ENCODE data around the gene ECE1.
A peak's percentile ranks its signal among the peaks of the same experiment; 100 is the strongest.
"Not testable (repeated sequence)": the region's sequence is repeated elsewhere in the genome, so short reads cannot be mapped to it uniquely, and the experiment has no call there.

The ECE1 gene

GRCh38 chr1:21246905-21247642, 43.2 kb downstream of the ECE1 start:
- FAIRE-seq = no peak

GRCh38 chr1:21245688-21246229, 44.5 kb downstream of the ECE1 start:
- no peak for FAIRE-seq

DNA sequence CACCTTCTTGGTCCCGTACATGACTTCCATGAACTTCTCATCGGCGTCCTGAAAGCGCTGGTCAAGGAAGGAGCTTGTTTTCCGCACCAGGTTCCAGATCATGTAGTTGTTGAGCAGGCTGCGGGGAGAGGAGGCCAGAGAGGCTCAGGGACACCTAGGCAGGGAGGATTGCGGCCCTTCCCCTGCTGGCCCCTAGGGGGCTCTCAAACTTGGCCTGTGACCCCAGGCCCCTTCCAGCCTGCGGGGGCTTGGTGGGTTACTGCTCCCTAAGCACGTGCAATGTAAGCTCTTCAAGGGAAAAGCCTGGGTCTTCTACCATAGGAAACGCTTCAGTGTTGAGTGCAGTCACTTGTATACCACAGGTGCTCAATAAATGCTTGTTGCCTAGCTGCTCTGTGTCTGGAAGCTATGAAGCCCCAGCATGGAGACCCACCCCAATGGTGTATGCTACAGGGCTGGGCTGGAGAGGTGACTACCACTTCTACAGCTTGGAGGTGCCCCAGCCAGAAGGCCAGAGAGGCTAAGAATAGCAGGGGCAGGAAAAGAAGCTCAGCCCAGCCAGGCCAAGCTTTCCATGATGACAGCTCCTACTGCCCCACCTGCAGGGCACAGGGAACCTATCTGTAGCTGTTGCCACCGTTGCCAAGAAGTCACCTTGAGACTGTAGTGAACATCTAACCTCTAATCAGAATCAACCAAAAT, 45.1 kb downstream of the ECE1 start:
- FAIRE-seq = no peak

- no peak for FAIRE-seq
Observed at GRCh38 chr1:21244154-21244553, 46.1 kb downstream of the ECE1 start.

GRCh38 chr1:21242846-21243245, 47.4 kb downstream of the ECE1 start:
- no peak for FAIRE-seq

DNA sequence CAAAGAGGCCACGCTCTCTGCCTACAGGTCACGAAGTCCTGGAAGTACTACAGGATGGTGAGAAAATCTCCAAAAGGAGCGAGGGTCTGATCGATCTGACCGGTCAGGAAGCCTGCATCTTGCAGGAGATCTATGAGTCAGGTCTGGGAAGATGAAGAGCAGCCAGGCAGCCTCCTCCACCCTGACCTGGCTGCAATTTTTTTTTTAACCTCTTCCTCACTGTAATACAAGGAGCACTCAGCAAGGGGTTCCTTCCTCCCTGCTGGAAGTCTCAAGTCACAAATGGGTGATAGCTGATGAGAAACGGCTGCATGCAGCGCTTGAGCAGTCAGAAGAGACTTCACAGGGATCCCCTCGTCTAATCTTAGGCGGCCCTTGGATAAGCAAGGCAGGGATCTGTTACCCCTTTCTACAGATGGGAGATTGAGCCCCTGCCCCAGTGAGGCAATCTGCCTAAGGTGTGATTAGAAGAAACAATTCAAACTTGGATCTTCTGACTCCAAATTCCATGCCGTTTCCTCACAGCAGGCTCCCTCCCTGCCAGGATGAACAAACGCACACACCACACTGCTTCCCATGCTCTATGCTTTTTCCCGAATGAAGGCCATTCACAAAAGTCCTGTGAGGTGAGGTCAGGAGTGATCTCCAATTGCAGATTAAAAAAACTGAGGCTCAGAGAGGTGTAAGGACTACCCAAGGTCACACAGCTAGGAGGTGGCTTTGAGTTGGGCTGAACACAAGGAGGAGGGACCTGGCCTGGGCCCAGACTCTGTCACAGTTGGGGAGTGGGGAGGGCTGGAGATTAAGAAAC, 48.3 kb downstream of the ECE1 start:
- FAIRE-seq = no peak

- FAIRE-seq = no peak
Observed at GRCh38 chr1:21240706-21241105, 49.6 kb downstream of the ECE1 start.

DNA sequence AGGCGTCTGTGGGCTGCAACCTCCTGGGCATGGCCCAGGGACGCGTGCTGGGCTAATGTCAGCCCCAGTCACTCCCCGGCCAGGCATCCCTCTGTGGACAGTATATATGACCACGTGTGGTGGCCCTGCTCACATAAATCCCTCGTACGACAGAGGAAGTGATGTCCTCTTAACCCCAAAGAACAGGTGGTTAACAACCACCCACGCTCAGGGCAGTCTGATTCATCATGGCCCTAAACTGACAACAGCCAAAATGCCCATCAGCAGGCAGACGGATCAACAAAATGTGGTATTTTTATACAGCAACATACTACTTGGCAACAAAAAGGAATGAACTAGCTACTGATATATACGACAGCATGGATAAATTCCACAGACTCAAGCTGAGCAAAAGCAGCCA, 51.0 kb downstream of the ECE1 start:
- FAIRE-seq = no peak

GRCh38 chr1:21238141-21238800, 52.0 kb downstream of the ECE1 start:
- no peak for FAIRE-seq

DNA sequence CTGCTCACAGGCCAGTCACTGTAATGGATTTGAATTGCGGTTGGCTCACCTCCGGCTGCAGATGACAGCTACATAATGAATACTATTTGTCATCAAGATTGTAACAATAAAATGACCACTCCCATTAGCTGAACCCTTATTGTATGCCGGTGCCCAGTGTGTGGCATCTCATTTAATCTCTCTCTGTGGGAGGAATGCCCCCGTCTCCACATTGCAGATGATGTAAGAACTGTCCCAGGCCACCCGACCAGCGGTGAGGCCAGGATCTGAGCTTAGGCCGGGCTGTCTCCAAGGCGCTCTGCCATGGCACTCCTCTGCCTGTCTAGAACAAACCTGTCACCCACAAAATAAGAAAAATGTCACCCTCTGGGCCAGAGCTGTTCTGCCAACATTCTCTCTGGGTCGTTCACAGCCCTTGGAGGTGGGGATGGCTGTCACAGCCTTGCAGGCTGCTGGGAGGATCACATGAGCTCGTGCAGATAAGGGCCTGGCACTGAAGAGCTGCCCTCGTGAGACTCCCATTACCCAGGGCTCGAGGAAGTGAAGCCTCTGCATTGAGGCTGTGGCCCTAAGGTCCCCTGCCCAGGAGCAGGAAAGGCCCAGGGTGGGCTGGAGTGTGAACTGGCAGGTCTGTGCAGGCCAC, 52.7 kb downstream of the ECE1 start:
- FAIRE-seq = no peak

DNA sequence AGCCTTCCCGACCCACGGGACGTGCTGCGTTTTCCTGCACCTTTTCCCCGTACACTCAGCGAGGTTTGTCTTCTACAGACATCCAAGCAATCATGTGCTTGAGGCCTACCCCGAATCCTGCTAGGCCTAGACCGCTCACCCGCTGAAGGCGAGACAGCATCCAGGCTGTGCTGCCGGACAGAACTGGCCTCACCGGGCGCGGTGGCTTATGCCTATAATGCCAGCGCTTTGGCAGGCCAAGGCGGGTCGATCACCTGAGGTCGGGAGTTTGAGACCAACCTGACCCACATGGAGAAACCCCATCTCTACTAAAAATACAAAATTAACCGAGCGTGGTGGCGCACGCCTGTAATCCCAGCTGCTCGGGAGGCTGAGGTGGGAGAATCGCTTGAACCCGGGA, 54.1 kb downstream of the ECE1 start:
- FAIRE-seq = no peak

- no peak for FAIRE-seq
Observed at GRCh38 chr1:21234779-21235178, 55.5 kb downstream of the ECE1 start.

DNA sequence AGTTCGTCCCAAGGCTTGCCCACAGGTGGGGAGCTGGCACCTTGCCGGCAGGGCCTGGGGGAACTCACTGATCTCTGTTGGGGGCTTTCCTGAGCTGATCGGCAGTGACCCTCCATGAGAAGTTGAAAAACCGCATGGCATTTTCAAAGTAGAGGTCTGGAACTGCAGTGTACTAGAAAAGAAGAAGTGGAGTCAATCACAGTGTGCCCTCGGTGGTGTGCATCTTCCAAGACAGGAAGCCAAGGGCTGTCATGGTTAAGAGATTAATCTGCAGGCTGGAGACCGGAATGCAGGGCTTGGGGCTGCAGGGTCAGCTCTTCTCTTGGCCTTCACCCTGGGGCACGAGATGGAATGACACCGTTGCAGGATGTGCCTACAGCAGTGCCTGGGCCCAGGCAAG, 56.8 kb downstream of the ECE1 start:
- FAIRE-seq = no peak

- peak; percentile 85 for FAIRE-seq
Observed at GRCh38 chr1:21232044-21232443, 58.2 kb downstream of the ECE1 start.

DNA sequence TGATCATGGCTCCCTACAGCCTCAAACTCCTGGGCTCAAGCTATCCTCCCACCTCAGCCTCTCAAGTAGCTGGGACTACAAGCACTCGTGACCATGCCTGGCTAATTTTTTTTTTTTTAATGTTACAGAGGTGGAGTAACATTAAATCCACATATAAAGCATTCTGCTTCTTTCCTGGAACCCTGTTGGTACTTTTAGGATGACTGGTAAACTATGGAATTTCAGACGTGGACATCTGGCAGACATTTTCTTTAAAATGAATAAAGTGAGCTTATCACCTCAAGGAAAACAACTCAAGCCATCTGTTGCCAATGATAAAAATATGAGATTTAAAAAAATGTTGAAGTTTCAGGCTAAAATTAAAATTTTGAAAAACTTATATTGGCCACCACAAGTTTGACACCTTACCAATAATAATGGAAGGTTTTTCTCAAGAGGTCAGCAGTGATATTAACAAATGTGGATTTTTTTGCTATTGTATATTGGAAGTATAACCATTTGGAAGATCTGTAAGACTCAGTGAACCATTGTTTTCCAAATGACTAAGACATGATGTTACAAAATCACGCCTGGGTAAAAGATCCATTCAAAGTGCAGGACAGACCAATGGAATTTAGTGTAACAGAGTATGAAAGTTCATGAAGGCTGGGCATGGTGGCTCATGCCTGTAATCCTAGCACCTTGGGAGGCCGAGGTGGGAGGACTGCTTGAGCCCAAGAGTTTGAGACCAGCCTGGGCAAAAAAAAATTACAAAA, 60.8 kb downstream of the ECE1 start:
- FAIRE-seq = no peak

- not testable (repeated sequence) for FAIRE-seq
Observed at GRCh38 chr1:21228224-21228623, 62.0 kb downstream of the ECE1 start.

GRCh38 chr1:21225065-21225464, 65.2 kb downstream of the ECE1 start:
- FAIRE-seq = no peak

GRCh38 chr1:21220815-21221214, 69.4 kb downstream of the ECE1 start:
- FAIRE-seq = no peak

GRCh38 chr1:21219674-21220073, 70.6 kb downstream of the ECE1 start:
- FAIRE-seq = no peak

- FAIRE-seq = no peak
Observed at GRCh38 chr1:21217812-21218596, 72.3 kb downstream of the ECE1 start.

All from TTC549 (cell line).